Naive thymus-derived CD4-positive, alpha-beta T cell (primary cell): ENCODE data around the gene PXYLP1. TPM values are rescaled to one million over a fixed set of nuclear protein-coding genes. Genes with fewer than 3 reads are reported as not detected.

Source experiments
- ATAC-seq: fragments of 150-1000 bp; cut with Tn5 transposase; 2 replicates; pipeline ENCODE4 v1.10.0; 2021; ENCODE audit warnings: mild to moderate bottlenecking, moderate library complexity
- CTCF ChIA-PET: fragments of 350-600 bp; sonication (Branson Sonifier 250); formaldehyde crosslinking; loops from one replicate; lab custom pipeline; 2021; ENCODE audit warnings: antibody characterized with exemption; lab: Charles Lee
- POLR2A ChIA-PET: fragments of 350-600 bp; sonication (Branson Sonifier 250); formaldehyde crosslinking; loops from one replicate; lab custom pipeline; 2021; ENCODE audit warnings: antibody characterized with exemption, inconsistent platforms; lab: Charles Lee
- DNase-seq, 9 donors: peaks; one replicate each; pipeline versions ENCODE4 v3.0.0 to v3.0.0-alpha.2; 2020 to 2022; ENCODE audit warnings: mixed read lengths in 1 of 9
- H3K27ac ChIP-seq: one replicate; pipeline ENCODE4 v1.7.0; 2013; ENCODE audit warnings: mild to moderate bottlenecking, low read depth, low read length, moderate library complexity
- H3K27me3 ChIP-seq, 2 donors: one replicate each; pipeline ENCODE4 v1.7.0; 2013; ENCODE audit warnings: low read length in 2 of 2, mild to moderate bottlenecking in 2 of 2, moderate library complexity in 2 of 2; ENCODE audit not compliant: control insufficient read depth in 2 of 2, insufficient read depth in 2 of 2
- H3K36me3 ChIP-seq, 3 experiments: 1 replicate in 2 of 3; 2 replicates in 1 of 3; pipeline ENCODE4 v1.7.0; 2013; ENCODE audit warnings: low read length in 3 of 3, mild to moderate bottlenecking in 3 of 3, moderate library complexity in 1 of 3; ENCODE audit not compliant: insufficient read depth in 3 of 3, control insufficient read depth in 2 of 3
- H3K4me1 ChIP-seq, 2 donors: one replicate each; pipeline ENCODE4 v1.7.0; 2013; ENCODE audit warnings: low read length in 2 of 2, mild to moderate bottlenecking in 2 of 2, moderate library complexity in 1 of 2; ENCODE audit not compliant: control insufficient read depth in 2 of 2, insufficient read depth in 2 of 2
- H3K4me3 ChIP-seq: 2 replicates; pipeline ENCODE4 v1.7.0; 2013; ENCODE audit warnings: mild to moderate bottlenecking, low read length
- H3K9me3 ChIP-seq, 3 experiments: 1 replicate in 2 of 3; 2 replicates in 1 of 3; pipeline ENCODE4 v1.7.0; 2013; ENCODE audit warnings: low read length in 3 of 3; ENCODE audit not compliant: control insufficient read depth in 2 of 3
- H3K27ac Mint-ChIP-seq, 9 donors: one replicate each; pipeline ENCODE4 v1.8.0; 2020 to 2022; ENCODE audit warnings: mixed read lengths in 9 of 9, mild to moderate bottlenecking in 8 of 9, moderate library complexity in 5 of 9, inconsistent platforms in 2 of 9
- H3K27me3 Mint-ChIP-seq, 5 donors: one replicate each; pipeline ENCODE4 v1.8.0; 2021 to 2022; ENCODE audit warnings: mixed read lengths in 5 of 5, mild to moderate bottlenecking in 1 of 5
- H3K36me3 Mint-ChIP-seq, 5 donors: one replicate each; pipeline ENCODE4 v1.8.0; 2020 to 2022; ENCODE audit warnings: mixed read lengths in 5 of 5, mild to moderate bottlenecking in 3 of 5, inconsistent platforms in 1 of 5
- H3K4me1 Mint-ChIP-seq, 7 donors: one replicate each; pipeline ENCODE4 v1.8.0; 2020 to 2022; ENCODE audit warnings: mixed read lengths in 7 of 7, mild to moderate bottlenecking in 3 of 7, inconsistent platforms in 1 of 7
- H3K4me3 Mint-ChIP-seq, 10 donors: one replicate each; pipeline ENCODE4 v1.8.0; 2020 to 2022; ENCODE audit warnings: mild to moderate bottlenecking in 10 of 10, mixed read lengths in 10 of 10, moderate library complexity in 6 of 10, inconsistent platforms in 2 of 10
- H3K9me3 Mint-ChIP-seq, 11 donors: one replicate each; pipeline ENCODE4 v1.8.0; 2020 to 2022; ENCODE audit warnings: mixed read lengths in 11 of 11, mild to moderate bottlenecking in 4 of 11, inconsistent platforms in 1 of 11, moderate library complexity in 1 of 11
- intact Hi-C, 2 donors: fragments of 100-400 bp; cut with micrococcal nuclease; formaldehyde crosslinking; loops; one replicate each; pipeline ENCODE4 v1.15.1; 2023
- polyA plus RNA-seq, 2 donors: library from polyadenylated mRNA; unstranded; fragments of 300-500 nt; fragmentation: Illumina TruSeq; gene quantifications; one replicate each; pipeline ENCODE4 v1.2.3, GENCODE V29; 2021
- total RNA-seq, 6 experiments: library from RNA in 5 of 6; stranded (reverse) in 5 of 6; gene quantifications; 1 replicate in 5 of 6; 2 replicates in 1 of 6; pipeline ENCODE4 v1.2.3 and lab custom pipeline; 2021 to 2026

Gene PXYLP1
- total and polyA plus RNA-seq, 7 experiments from 2014 or later = 15.8 to 40.9 (median 23.2) TPM

DNA sequence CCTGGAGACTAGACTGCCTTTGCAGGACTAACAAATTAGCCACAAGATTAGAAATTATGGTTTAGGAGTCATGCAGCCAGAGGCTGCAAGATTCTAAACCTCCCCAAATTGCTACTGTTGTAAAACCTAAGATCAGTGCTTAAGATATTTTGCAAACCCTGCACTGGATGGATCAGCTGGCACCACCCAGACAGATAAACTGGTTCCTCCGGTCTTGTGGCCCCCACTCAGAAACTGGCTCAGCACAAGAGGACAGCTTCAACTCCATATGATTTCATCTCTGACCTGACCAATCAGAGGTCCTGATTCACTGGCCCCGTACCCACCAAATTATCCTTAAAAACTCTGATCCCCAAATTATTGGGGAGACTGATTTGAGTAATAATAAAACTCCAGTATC, 19.5 kb upstream of the PXYLP1 start:
- ChIA-PET POLR2A (no interaction called here), CTCF (no interaction called here)
- peaks cover 0 to 3% of the 10 kb centered on the region in 2 donors for H3K27me3 ChIP-seq
- H3K4me1 ChIP-seq = no peaks in the 10 kb centered on the region
- H3K4me3 ChIP-seq = no peak overlapping the region
- H3K36me3 ChIP-seq = no peaks in the 10 kb centered on the region
- H3K36me3 Mint-ChIP-seq = no peaks in the 10 kb centered on the region
- peaks cover 0 to 9% (median 0%) of the 10 kb centered on the region in 5 donors for H3K27me3 Mint-ChIP-seq
- no peak for ATAC-seq
- H3K27ac Mint-ChIP-seq = no peak overlapping the region
- no peaks in the 10 kb centered on the region for H3K4me1 Mint-ChIP-seq
- H3K9me3 ChIP-seq = no peaks in the 10 kb centered on the region
- intact Hi-C loops = no loop called here
- no peak overlapping the region for H3K4me3 Mint-ChIP-seq
- H3K27ac ChIP-seq = no peak overlapping the region
- no peak for DNase-seq
- H3K9me3 Mint-ChIP-seq = peaks cover 0 to 5% (median 0%) of the 10 kb centered on the region in 11 donors

DNA sequence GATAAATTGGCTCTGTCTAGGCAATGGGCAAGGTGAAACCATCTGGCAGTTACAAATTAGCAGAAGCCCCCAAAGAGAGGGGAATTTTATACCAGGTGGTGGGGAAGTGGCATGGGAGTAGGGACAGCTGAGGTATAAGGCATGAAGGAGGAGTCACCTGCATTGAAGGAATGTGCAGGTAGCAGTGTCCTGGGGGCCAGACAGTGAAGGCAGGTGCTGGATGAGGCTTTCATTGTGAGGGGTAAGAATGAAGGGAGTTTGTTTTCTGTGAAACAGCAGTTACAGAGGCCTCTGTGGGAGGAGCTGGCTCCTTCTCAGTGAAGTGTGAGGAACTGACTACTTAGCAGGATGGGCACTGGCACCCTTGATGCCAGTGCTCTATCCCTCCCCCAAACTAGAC, 19.1 kb upstream of the PXYLP1 start:
- ATAC-seq (no peak), DNase-seq (no peak)
- no peak overlapping the region for H3K27ac Mint-ChIP-seq
- Histone ChIP-seq H3K4me3 (no peak overlapping the region), H3K27ac (no peak overlapping the region), H3K27me3 (peaks cover 0 to 3% of the 10 kb centered on the region in 2 donors), H3K9me3 (no peaks in the 10 kb centered on the region), H3K36me3 (no peaks in the 10 kb centered on the region), H3K4me1 (no peaks in the 10 kb centered on the region)
- peaks cover 0 to 5% (median 0%) of the 10 kb centered on the region in 11 donors for H3K9me3 Mint-ChIP-seq
- no peaks in the 10 kb centered on the region for H3K36me3 Mint-ChIP-seq
- no peak overlapping the region for H3K4me3 Mint-ChIP-seq
- no peaks in the 10 kb centered on the region for H3K4me1 Mint-ChIP-seq
- ChIA-PET CTCF (no interaction called here), POLR2A (interaction anchor here (0.6 kb wide), 1 partner anchor 1349 kb away, joined by 3 read pairs; no protein-coding TSS in a partner anchor)
- intact Hi-C loops = no loop called here
- peaks cover 0 to 11% (median 0%) of the 10 kb centered on the region in 5 donors for H3K27me3 Mint-ChIP-seq

DNA sequence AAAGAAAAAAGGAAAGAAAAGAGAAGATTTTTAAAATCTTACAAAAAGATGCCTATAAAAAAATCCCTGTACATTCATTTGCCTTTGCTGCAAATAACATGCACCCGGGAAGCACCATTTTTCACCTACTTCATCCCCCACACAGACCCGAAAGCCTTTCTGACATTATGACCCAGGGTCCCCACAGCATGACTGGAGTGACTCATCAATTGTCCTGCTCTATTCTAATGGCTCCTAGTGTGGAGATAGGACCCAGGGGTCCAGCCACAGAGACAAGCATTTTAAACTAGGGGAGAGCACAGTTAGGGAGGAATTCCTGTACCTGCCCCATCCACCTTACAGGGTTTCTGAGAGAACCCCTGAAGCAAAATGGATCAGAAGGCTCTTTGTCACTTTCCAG, 14.7 kb upstream of the PXYLP1 start:
- H3K4me1 ChIP-seq = no peaks in the 10 kb centered on the region
- H3K4me3 Mint-ChIP-seq = no peak overlapping the region
- ChIA-PET CTCF (no interaction called here), POLR2A (no interaction called here)
- no peaks in the 10 kb centered on the region for H3K36me3 Mint-ChIP-seq
- peaks cover 0 to 3% of the 10 kb centered on the region in 2 donors for H3K27me3 ChIP-seq
- no peak for ATAC-seq
- H3K27ac Mint-ChIP-seq = peak overlapping the region in 1 of 9 donors; percentile 50
- peaks cover 0 to 5% (median 0%) of the 10 kb centered on the region in 11 donors for H3K9me3 Mint-ChIP-seq
- H3K4me3 ChIP-seq = no peak overlapping the region
- no peak overlapping the region for H3K27ac ChIP-seq
- no peaks in the 10 kb centered on the region for H3K9me3 ChIP-seq
- intact Hi-C loops = no loop called here
- peaks cover 0 to 23% (median 0%) of the 10 kb centered on the region in 5 donors for H3K27me3 Mint-ChIP-seq
- no peak for DNase-seq
- H3K4me1 Mint-ChIP-seq = peaks cover 0 to 2% (median 0%) of the 10 kb centered on the region in 7 donors
- no peaks in the 10 kb centered on the region for H3K36me3 ChIP-seq

DNA sequence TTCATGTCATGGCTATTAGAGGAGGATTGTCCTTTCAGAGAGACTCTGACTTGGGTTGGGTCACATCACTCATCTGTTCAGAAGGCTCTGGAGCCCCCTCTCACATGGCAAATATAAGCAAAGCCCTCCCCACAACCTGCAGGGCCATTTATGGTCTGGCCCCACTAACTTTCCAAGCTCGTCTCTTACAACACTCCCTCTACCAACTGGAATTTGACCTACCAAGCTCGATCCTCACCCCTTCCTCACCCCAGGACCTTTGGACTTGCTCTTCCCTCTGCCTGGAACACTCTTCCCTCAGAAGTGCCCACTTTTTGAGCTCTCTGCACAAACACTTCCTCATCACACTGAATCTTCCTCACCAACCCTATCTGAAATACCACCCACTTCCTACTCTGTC, 14.2 kb upstream of the PXYLP1 start:
- DNase-seq (no peak), ATAC-seq (no peak)
- Histone ChIP-seq H3K27ac (no peak overlapping the region), H3K4me3 (no peak overlapping the region), H3K36me3 (no peaks in the 10 kb centered on the region), H3K9me3 (no peaks in the 10 kb centered on the region), H3K4me1 (no peaks in the 10 kb centered on the region), H3K27me3 (peaks cover 0 to 3% of the 10 kb centered on the region in 2 donors)
- Mint-ChIP-seq H3K36me3 (no peaks in the 10 kb centered on the region), H3K27ac (no peak overlapping the region), H3K4me3 (no peak overlapping the region), H3K9me3 (peaks cover 0 to 5% (median 0%) of the 10 kb centered on the region in 11 donors), H3K27me3 (peaks cover 0 to 23% (median 0%) of the 10 kb centered on the region in 5 donors), H3K4me1 (peaks cover 0 to 2% (median 0%) of the 10 kb centered on the region in 7 donors)
- intact Hi-C loops = no loop called here
- CTCF ChIA-PET = no interaction called here
- POLR2A ChIA-PET = interaction anchor here (1.6 kb wide), 1 partner anchor 13 kb away, joined by 5 read pairs; no protein-coding TSS in a partner anchor

DNA sequence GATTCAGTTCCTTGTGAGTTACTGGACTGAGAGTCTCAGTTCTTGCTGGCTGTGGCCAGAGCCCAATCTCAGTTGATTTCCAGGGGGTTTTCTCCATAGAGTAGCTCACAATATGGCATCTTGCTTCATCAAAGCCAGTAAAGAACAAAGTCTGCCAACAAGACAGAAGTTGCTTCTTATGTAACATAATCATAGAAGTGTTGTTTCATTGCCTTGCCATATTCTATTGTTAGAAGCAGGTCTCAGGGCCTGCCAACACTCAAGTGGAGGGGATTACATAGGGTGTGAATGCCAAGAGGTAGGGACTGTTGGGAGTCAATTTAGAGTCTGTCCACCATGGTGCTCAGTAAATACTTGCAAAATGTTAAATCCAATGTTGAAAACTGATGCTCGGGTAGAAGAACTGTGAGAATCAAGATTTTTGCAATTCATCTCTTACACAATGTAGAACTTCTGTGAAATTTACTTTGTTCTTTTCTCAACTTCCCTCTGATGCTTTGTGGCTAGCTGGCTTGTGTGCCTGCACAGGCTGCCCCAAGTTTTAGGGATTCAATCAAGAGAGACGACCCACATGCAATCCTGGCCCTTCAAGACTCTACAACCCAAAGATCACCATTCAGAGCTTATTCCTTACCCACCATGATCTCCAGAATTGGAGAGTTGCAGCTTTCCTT, 13.3 kb upstream of the PXYLP1 start:
- peaks cover 0 to under 1% (median 0%) of the 10 kb centered on the region in 5 donors for H3K36me3 Mint-ChIP-seq
- Histone ChIP-seq H3K27me3 (peaks cover 0 to 4% of the 10 kb centered on the region in 2 donors), H3K27ac (no peak overlapping the region), H3K36me3 (no peaks in the 10 kb centered on the region), H3K4me3 (no peak overlapping the region), H3K9me3 (peaks cover 0 to 2% (median 0%) of the 10 kb centered on the region in 3 experiments), H3K4me1 (no peaks in the 10 kb centered on the region)
- H3K27me3 Mint-ChIP-seq = peaks cover 0 to 25% (median 0%) of the 10 kb centered on the region in 5 donors
- H3K4me1 Mint-ChIP-seq = peaks cover 0 to 2% (median 0%) of the 10 kb centered on the region in 7 donors
- ChIA-PET POLR2A (interaction anchor here (1.6 kb wide), 1 partner anchor 12 kb away, joined by 5 read pairs; no protein-coding TSS in a partner anchor), CTCF (interaction anchor here (0.6 to 0.8 kb wide), 2 partner anchors 12 to 352 kb away, joined by 3 read pairs; no protein-coding TSS in a partner anchor)
- peak overlapping the region in 1 of 9 donors; percentile 1 for H3K27ac Mint-ChIP-seq
- intact Hi-C loops = no loop called here
- H3K4me3 Mint-ChIP-seq = no peak overlapping the region
- ATAC-seq (peak; percentile 36), DNase-seq (no peak)
- H3K9me3 Mint-ChIP-seq = peaks cover 0 to 5% (median 3%) of the 10 kb centered on the region in 11 donors

- no peaks in the 10 kb centered on the region for H3K4me1 ChIP-seq
- H3K27ac ChIP-seq = no peak overlapping the region
- intact Hi-C loops = no loop called here
- H3K9me3 ChIP-seq = peaks cover 0 to 6% (median 0%) of the 10 kb centered on the region in 3 experiments
- DNase-seq (no peak), ATAC-seq (no peak)
- CTCF ChIA-PET = interaction anchor here (0.8 kb wide), 1 partner anchor 12 kb away, joined by 3 read pairs; no protein-coding TSS in a partner anchor
- H3K4me3 ChIP-seq = no peak overlapping the region
- no peak overlapping the region for H3K27ac Mint-ChIP-seq
- POLR2A ChIA-PET = interaction anchor here (1.6 kb wide), 1 partner anchor 12 kb away, joined by 5 read pairs; no protein-coding TSS in a partner anchor
- H3K9me3 Mint-ChIP-seq = peaks cover 0 to 11% (median 7%) of the 10 kb centered on the region in 11 donors
- H3K4me3 Mint-ChIP-seq = no peak overlapping the region
- H3K4me1 Mint-ChIP-seq = peaks cover 0 to 2% (median 0%) of the 10 kb centered on the region in 7 donors
- H3K36me3 ChIP-seq = no peaks in the 10 kb centered on the region
- peaks cover 0 to 5% of the 10 kb centered on the region in 2 donors for H3K27me3 ChIP-seq
- peaks cover 0 to 31% (median 0%) of the 10 kb centered on the region in 5 donors for H3K27me3 Mint-ChIP-seq
- peaks cover 0 to 5% (median 0%) of the 10 kb centered on the region in 5 donors for H3K36me3 Mint-ChIP-seq
Observed at GRCh38 chr3:141218926-141219325, 12.7 kb upstream of the PXYLP1 start.
